HCT116 (cell line): ENCODE results near the gene IFIT3.

Source experiments
- CTCF ChIP-seq, 3 experiments: fragments of 200-600 bp in 1 of 3; sonication (generic) in 1 of 3; IDR thresholded peaks in 2 of 3; conservative IDR thresholded peaks in 1 of 3; 2 replicates each; pipeline ENCODE4 v1.5.1; 2012 to 2017; ENCODE audit warnings: low read depth in 2 of 3, low read length in 2 of 3, antibody characterized with exemption in 1 of 3, borderline replicate concordance in 1 of 3, control low read depth in 1 of 3, mild to moderate bottlenecking in 1 of 3, mixed read lengths in 1 of 3, mixed run types in 1 of 3, moderate library complexity in 1 of 3; ENCODE audit not compliant: insufficient read depth in 1 of 3
- EZH2 ChIP-seq: fragments of 200-600 bp; sonication (generic); IDR thresholded peaks from 2 replicates; pipeline ENCODE4 v1.6.1; 2017; ENCODE audit warnings: antibody characterized with exemption, mixed run types
- JUND ChIP-seq: IDR thresholded peaks from 2 replicates; pipeline ENCODE4 v1.6.1; 2012
- MAX ChIP-seq: IDR thresholded peaks from 2 replicates; pipeline ENCODE4 v1.6.1; 2012
- POLR2A ChIP-seq: IDR thresholded peaks from 2 replicates; pipeline ENCODE4 v1.7.0; 2011; ENCODE audit warnings: borderline replicate concordance; ENCODE audit not compliant: insufficient read depth, insufficient read length; ENCODE audit errors: extremely low read depth
- RAD21 ChIP-seq: IDR thresholded peaks from 2 replicates; pipeline ENCODE4 v1.6.1; 2012; ENCODE audit warnings: low read depth, mild to moderate bottlenecking
- SP1 ChIP-seq: IDR thresholded peaks from 2 replicates; pipeline ENCODE4 v1.6.1; 2012; ENCODE audit warnings: low read depth
- YY1 ChIP-seq: IDR thresholded peaks from 2 replicates; pipeline ENCODE4 v1.6.1; 2011; ENCODE audit warnings: low read length, low read depth, moderate library complexity, mild to moderate bottlenecking; ENCODE audit not compliant: insufficient replicate concordance; ENCODE audit errors: extremely low read depth
- ZFX ChIP-seq: fragments of 450-650 bp; IDR thresholded peaks from 2 replicates; pipeline ENCODE4 v1.6.1; 2017
- ZNF274 ChIP-seq: fragments of 200-500 bp; sonication (Bioruptor generic); IDR thresholded peaks from 2 replicates; pipeline ENCODE4 v1.6.1; 2014; ENCODE audit warnings: mild to moderate bottlenecking, low read depth, low read length, inconsistent platforms
- TF ChIP-seq, protein P1 (sequence below): IDR thresholded peaks from 2 replicates; pipeline ENCODE4 v1.6.1; 2012
- TF ChIP-seq, protein P2 (sequence below): IDR thresholded peaks from 2 replicates; pipeline ENCODE4 v1.6.1; 2012; ENCODE audit warnings: low read depth

- TF ChIP-seq, protein P1, sequence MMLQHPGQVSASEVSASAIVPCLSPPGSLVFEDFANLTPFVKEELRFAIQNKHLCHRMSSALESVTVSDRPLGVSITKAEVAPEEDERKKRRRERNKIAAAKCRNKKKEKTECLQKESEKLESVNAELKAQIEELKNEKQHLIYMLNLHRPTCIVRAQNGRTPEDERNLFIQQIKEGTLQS, result no peak
- TF ChIP-seq CTCF (IDR thresholded peaks at IDR 0.05 in 2 of 3, conservative IDR thresholded peaks at IDR 0.05 in 1 of 3; ENCODE audit: borderline replicate concordance in 1 of 3, insufficient read depth in 1 of 3, low read depth in 2 of 3, low read length in 2 of 3) (no peak), ZFX (no peak), YY1 (no peak), EZH2 (no peak), POLR2A (no peak), SP1 (no peak), MAX (no peak), RAD21 (no peak), JUND (no peak), ZNF274 (no peak)
- TF ChIP-seq, protein P2, sequence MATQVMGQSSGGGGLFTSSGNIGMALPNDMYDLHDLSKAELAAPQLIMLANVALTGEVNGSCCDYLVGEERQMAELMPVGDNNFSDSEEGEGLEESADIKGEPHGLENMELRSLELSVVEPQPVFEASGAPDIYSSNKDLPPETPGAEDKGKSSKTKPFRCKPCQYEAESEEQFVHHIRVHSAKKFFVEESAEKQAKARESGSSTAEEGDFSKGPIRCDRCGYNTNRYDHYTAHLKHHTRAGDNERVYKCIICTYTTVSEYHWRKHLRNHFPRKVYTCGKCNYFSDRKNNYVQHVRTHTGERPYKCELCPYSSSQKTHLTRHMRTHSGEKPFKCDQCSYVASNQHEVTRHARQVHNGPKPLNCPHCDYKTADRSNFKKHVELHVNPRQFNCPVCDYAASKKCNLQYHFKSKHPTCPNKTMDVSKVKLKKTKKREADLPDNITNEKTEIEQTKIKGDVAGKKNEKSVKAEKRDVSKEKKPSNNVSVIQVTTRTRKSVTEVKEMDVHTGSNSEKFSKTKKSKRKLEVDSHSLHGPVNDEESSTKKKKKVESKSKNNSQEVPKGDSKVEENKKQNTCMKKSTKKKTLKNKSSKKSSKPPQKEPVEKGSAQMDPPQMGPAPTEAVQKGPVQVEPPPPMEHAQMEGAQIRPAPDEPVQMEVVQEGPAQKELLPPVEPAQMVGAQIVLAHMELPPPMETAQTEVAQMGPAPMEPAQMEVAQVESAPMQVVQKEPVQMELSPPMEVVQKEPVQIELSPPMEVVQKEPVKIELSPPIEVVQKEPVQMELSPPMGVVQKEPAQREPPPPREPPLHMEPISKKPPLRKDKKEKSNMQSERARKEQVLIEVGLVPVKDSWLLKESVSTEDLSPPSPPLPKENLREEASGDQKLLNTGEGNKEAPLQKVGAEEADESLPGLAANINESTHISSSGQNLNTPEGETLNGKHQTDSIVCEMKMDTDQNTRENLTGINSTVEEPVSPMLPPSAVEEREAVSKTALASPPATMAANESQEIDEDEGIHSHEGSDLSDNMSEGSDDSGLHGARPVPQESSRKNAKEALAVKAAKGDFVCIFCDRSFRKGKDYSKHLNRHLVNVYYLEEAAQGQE, result no peak
Observed at GRCh38 chr10:89304925-89305324, 22.9 kb upstream of the IFIT3 start.
